ENCODE data around the gene CAMK1D.
"Not testable (repeated sequence)": the region's sequence is repeated elsewhere in the genome, so short reads cannot be mapped to it uniquely, and the experiment has no call there.

GRCh38 chr10:12810046-12810445, 460.7 kb downstream of the CAMK1D start:
- TF ChIP-seq, protein P1, sequence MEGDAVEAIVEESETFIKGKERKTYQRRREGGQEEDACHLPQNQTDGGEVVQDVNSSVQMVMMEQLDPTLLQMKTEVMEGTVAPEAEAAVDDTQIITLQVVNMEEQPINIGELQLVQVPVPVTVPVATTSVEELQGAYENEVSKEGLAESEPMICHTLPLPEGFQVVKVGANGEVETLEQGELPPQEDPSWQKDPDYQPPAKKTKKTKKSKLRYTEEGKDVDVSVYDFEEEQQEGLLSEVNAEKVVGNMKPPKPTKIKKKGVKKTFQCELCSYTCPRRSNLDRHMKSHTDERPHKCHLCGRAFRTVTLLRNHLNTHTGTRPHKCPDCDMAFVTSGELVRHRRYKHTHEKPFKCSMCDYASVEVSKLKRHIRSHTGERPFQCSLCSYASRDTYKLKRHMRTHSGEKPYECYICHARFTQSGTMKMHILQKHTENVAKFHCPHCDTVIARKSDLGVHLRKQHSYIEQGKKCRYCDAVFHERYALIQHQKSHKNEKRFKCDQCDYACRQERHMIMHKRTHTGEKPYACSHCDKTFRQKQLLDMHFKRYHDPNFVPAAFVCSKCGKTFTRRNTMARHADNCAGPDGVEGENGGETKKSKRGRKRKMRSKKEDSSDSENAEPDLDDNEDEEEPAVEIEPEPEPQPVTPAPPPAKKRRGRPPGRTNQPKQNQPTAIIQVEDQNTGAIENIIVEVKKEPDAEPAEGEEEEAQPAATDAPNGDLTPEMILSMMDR (conservative IDR thresholded peaks at IDR 0.05; ENCODE audit: low read depth, low read length) = not testable (repeated sequence)
- not testable (repeated sequence) for TF ChIP-seq POLR2A (IDR thresholded peaks at IDR 0.05; ENCODE audit: low read depth, low read length); MAFK (IDR thresholded peaks at IDR 0.05; ENCODE audit: low read depth, low read length); MAZ (IDR thresholded peaks at IDR 0.05; ENCODE audit: borderline replicate concordance, low read depth, low read length); BHLHE40 (IDR thresholded peaks at IDR 0.05; ENCODE audit: low read depth, low read length); NFE2L2 (IDR thresholded peaks at IDR 0.05; ENCODE audit: low read depth, low read length); CEBPB (IDR thresholded peaks at IDR 0.05; ENCODE audit: low read depth, low read length); CHD1 (IDR thresholded peaks at IDR 0.05; ENCODE audit: low read depth, low read length); RFX5 (IDR thresholded peaks at IDR 0.05; ENCODE audit: low read depth, low read length); RAD21 (IDR thresholded peaks at IDR 0.05; ENCODE audit: low read length); SMC3 (IDR thresholded peaks at IDR 0.05; ENCODE audit: low read depth, low read length); FOS (IDR thresholded peaks at IDR 0.05; ENCODE audit: low read depth, low read length); RCOR1 (IDR thresholded peaks at IDR 0.05; ENCODE audit: insufficient replicate concordance, low read length)

All from IMR-90 (cell line).